Measurements from ENCODE around the gene R3HDM4.
A peak's percentile ranks its signal among the peaks of the same experiment; 100 is the strongest.

R3HDM4 gene

DNA sequence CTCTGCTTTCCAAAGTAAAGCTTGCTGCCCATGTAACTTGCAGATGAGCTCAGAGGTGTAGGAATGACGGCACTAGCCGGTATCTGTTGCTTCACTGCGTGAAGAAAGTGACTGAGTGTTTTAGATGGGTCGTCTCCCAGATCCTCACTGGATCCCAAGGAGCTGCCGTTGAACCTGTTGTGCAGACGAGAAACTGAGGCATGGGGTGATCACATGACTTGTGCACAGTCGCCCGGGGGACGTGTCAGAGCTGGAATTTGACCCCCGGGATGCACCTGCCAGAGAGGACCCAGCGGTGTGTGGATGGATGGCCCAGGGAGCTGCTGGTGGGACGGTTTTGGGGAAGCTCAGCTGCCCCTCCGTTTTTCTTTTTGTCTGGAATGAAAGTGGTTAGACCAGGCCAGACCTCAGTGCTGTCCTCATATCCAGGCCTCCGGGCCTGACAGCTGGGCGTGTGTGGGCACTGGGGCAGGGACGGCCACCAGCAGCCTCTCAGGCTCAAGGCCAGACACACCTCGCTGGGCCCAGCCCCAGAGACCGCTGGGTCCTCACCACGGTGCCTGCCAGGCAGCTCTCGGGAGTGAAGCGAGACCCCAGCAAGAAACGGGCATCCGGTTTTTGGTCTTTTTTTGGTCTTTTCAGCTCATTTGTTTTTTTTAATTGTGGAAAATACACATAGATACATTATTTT, 25.4 kb upstream of the R3HDM4 start:
- TF ChIP-seq SIN3A (IDR thresholded peaks at IDR 0.05; ENCODE audit: borderline replicate concordance, insufficient read depth, low read length) (no peak), FOXP2 (optimal IDR thresholded peaks at IDR 0.05; ENCODE audit: borderline replicate concordance, extremely low read depth, extremely low read length, insufficient read depth) (no peak), TAF1 (IDR thresholded peaks at IDR 0.05; ENCODE audit: borderline replicate concordance, insufficient read depth, low read length) (no peak), POLR2AphosphoS5 (IDR thresholded peaks at IDR 0.05; ENCODE audit: low read depth, low read length) (no peak)
- TF ChIP-seq, protein P1, sequence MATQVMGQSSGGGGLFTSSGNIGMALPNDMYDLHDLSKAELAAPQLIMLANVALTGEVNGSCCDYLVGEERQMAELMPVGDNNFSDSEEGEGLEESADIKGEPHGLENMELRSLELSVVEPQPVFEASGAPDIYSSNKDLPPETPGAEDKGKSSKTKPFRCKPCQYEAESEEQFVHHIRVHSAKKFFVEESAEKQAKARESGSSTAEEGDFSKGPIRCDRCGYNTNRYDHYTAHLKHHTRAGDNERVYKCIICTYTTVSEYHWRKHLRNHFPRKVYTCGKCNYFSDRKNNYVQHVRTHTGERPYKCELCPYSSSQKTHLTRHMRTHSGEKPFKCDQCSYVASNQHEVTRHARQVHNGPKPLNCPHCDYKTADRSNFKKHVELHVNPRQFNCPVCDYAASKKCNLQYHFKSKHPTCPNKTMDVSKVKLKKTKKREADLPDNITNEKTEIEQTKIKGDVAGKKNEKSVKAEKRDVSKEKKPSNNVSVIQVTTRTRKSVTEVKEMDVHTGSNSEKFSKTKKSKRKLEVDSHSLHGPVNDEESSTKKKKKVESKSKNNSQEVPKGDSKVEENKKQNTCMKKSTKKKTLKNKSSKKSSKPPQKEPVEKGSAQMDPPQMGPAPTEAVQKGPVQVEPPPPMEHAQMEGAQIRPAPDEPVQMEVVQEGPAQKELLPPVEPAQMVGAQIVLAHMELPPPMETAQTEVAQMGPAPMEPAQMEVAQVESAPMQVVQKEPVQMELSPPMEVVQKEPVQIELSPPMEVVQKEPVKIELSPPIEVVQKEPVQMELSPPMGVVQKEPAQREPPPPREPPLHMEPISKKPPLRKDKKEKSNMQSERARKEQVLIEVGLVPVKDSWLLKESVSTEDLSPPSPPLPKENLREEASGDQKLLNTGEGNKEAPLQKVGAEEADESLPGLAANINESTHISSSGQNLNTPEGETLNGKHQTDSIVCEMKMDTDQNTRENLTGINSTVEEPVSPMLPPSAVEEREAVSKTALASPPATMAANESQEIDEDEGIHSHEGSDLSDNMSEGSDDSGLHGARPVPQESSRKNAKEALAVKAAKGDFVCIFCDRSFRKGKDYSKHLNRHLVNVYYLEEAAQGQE (IDR thresholded peaks at IDR 0.05; ENCODE audit: insufficient read depth in 1 of 2, low read depth in 2 of 2, low read length in 2 of 2): no peak

- no peak for TF ChIP-seq FOXP2 (optimal IDR thresholded peaks at IDR 0.05; ENCODE audit: borderline replicate concordance, extremely low read depth, extremely low read length, insufficient read depth)
- TF ChIP-seq, protein P1 (IDR thresholded peaks at IDR 0.05; ENCODE audit: insufficient read depth in 1 of 2, low read depth in 2 of 2, low read length in 2 of 2): no peak
- no peak for TF ChIP-seq POLR2AphosphoS5 (IDR thresholded peaks at IDR 0.05; ENCODE audit: low read depth, low read length)
- no peak for TF ChIP-seq TAF1 (IDR thresholded peaks at IDR 0.05; ENCODE audit: borderline replicate concordance, insufficient read depth, low read length)
- TF ChIP-seq SIN3A (IDR thresholded peaks at IDR 0.05; ENCODE audit: borderline replicate concordance, insufficient read depth, low read length): no peak
Measured at GRCh38 chr19:937259-937694, 24.3 kb upstream of the R3HDM4 start.

GRCh38 chr19:936175-936546, 23.1 kb upstream of the R3HDM4 start:
- no peak for TF ChIP-seq SIN3A (IDR thresholded peaks at IDR 0.05; ENCODE audit: borderline replicate concordance, insufficient read depth, low read length)
- TF ChIP-seq TAF1 (IDR thresholded peaks at IDR 0.05; ENCODE audit: borderline replicate concordance, insufficient read depth, low read length): no peak

GRCh38 chr19:934865-935479, 22.0 kb upstream of the R3HDM4 start:
- no peak for TF ChIP-seq SIN3A (IDR thresholded peaks at IDR 0.05; ENCODE audit: borderline replicate concordance, insufficient read depth, low read length)
- no peak for TF ChIP-seq POLR2AphosphoS5 (IDR thresholded peaks at IDR 0.05; ENCODE audit: low read depth, low read length)
- TF ChIP-seq, protein P1 (IDR thresholded peaks at IDR 0.05; ENCODE audit: insufficient read depth in 1 of 2, low read depth in 2 of 2, low read length in 2 of 2): no peak
- peak; percentile 46 for TF ChIP-seq FOXP2 (optimal IDR thresholded peaks at IDR 0.05; ENCODE audit: borderline replicate concordance, extremely low read depth, extremely low read length, insufficient read depth)
- TF ChIP-seq TAF1 (IDR thresholded peaks at IDR 0.05; ENCODE audit: borderline replicate concordance, insufficient read depth, low read length): no peak

DNA sequence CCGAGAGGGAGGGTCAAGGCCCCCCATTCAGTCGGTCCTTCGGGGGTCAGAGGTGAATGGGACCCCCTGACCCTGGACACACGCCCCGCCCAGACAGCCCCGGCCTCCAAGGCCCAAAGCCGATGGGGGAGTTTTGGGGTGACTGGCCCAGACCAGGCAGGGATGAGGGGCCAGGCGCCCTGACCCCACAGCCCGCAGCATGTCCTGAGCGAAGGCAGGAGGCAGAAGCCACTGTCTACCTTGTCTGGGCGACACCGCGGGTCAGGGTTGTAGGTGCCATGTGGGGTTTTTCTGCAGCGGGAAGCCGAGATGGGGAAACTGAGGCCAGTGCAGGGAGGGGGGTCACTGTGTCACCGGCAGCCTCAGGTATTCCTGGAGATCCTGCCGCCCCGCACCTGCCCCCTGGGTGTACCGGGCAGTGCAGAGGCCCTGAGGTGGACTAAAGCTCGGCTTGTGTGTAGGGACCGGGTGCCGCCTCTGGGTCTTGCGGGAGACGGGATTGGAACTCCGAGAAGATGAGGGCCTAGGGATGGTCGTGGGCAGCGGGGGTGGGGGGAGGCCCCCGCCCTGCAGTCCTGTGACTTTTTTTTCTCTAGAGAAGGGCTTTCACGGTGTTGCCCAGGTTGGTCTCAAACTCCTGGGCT, 21.3 kb upstream of the R3HDM4 start:
- TF ChIP-seq FOXP2 (optimal IDR thresholded peaks at IDR 0.05; ENCODE audit: borderline replicate concordance, extremely low read depth, extremely low read length, insufficient read depth) (no peak), SIN3A (IDR thresholded peaks at IDR 0.05; ENCODE audit: borderline replicate concordance, insufficient read depth, low read length) (no peak), TAF1 (IDR thresholded peaks at IDR 0.05; ENCODE audit: borderline replicate concordance, insufficient read depth, low read length) (no peak), POLR2AphosphoS5 (IDR thresholded peaks at IDR 0.05; ENCODE audit: low read depth, low read length) (no peak)
- TF ChIP-seq, protein P1 (IDR thresholded peaks at IDR 0.05; ENCODE audit: insufficient read depth in 1 of 2, low read depth in 2 of 2, low read length in 2 of 2): no peak
